GM18498 (cell line): Measurements from ENCODE around the gene MGA.

ENCODE experiments used
- ATAC-seq: cut with Tn5 transposase; IDR thresholded peaks from one replicate; pipeline ENCODE4 v1.9.1; 2021; ENCODE audit warnings: mild to moderate bottlenecking, moderate library complexity; ENCODE audit not compliant: unreplicated experiment

Gene MGA

DNA sequence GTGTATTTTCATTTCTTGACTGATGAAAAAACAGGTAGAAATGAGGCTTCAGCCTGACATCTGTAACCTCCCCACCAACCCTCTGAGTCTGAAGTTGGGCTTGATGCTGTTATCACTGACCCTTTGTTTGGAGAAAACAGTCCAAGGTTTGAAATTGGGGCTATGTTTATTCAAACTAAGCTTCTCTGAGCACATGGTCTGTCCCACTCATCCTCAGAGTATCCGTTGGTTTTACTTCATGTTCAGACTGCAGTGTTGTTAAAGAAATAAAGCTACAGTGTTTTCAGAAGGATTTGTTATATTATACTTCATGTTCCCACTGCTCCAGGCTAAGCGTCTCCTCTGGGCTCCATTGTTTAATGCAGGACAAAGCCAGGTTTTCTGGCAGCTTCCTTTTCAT lies 120.1 kb downstream of the MGA start:
- no peak for ATAC-seq

DNA sequence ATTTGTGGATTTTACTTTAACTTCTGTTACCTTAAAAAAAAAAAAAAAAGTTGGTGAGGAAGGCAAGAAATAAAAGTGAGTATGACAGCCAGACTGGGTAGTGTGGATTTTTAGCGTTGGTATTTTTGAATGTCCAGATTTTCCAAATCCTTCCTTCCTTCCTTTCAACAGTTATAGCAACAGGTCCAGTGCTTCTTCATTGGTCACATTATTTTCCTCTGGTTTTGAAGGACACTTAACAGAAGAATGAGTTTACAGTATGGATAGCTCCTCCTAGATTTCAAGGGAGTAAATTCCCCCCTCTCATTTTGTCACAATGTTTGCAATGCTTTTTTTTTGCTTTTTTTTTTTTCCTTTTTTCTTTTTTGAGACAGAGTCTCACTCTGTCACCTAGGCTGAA lies 120.5 kb downstream of the MGA start:
- ATAC-seq, result no peak

DNA sequence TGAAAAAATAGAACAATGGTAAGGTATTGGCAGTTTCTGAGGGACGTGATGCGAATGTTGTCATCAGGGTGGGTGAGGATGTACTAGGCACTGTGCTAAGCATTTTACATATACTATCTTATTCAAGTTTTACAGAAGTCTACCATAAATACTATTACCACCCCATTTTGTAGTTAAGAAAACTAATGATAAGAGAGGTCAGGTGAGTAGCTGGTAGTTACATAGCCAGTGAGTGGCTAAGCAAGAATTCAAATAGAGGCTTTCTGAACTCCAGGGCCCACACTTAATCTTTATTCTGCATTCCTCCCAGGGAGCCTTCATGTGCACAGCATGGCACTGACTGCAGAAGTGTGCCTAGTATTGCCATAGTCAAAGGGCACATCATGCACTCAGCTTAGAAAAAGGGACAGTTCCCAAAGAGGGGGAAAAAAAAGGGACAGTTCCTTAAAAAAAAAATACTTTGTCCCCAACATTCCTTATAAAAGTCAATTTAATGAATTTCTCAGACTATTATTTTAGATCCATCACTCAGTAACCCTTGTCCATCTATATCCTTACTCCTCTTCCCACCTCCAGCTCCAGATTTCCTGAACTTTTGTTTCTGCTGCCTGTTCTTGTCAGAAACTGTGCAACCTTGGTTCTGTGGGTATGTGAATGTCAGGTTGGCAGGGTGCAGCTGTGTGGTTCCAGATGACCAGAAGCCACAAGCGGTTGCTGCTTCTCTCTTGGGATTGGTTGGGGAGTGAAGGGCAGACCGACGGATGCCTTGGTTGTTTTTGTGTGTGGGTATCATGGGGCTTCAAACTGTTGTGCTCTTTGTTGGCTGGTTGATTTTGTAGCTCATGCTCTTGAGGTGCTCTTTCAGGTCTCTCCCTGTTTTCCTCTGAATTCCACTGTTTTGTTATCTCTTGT lies 122.4 kb downstream of the MGA start:
- no peak for ATAC-seq

DNA sequence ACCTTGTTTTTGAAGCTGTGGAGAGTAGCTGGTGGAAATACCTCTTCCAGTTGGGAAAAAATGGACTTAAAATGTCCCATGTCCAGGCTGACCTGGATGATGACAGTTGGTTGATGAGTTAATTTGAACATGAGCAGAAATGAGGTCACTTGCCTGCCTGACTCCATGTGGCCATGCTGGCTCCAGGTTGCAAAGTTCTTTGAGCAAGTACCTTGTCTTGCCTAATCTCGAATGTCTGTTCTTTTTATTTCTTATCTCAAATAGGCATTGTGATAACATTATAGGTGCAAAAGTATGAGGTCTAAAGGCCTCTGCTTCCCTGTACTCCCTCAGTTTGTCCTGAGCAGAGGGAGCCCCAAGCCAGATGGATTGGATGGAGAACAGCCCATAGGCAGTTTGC lies 123.1 kb downstream of the MGA start:
- no peak for ATAC-seq

DNA sequence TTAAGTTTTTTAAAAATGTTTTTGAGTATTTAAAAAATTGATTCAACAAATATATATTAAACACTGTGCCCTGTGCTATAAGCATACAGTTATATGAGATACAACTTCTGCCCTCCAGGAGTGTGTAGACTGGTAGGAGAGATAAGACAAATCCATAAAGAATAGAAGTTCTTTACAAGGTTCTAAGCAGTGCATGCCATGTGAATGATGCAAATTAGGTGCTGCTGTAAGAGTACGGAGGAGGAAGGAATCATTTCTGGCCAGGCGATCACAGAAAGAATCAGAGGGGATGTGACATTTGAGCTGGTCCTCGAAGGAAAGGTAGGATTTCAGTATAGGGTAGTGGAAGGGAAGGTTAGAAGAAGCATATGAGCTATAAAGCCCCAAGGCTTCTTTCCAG lies 128.1 kb downstream of the MGA start:
- no peak for ATAC-seq

DNA sequence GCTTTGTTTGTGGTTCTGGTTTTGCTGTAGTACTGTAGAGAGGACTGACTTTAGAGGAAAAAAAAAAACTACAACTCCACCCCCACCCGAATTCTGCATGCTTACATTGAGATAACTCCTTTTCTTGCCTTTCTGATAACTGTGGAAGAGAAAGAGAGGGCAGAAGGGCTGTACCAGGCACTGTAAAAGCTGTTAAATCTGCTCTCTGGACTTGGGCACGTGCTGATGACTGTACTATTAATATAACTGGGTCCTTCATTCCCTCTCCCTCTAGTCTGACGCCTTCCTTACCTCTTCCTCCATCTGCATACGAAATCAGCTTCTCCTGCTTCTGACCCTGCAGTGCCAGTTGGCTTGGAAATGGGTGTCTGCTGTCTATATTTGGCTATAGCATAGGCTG lies 129.0 kb downstream of the MGA start:
- no peak for ATAC-seq

DNA sequence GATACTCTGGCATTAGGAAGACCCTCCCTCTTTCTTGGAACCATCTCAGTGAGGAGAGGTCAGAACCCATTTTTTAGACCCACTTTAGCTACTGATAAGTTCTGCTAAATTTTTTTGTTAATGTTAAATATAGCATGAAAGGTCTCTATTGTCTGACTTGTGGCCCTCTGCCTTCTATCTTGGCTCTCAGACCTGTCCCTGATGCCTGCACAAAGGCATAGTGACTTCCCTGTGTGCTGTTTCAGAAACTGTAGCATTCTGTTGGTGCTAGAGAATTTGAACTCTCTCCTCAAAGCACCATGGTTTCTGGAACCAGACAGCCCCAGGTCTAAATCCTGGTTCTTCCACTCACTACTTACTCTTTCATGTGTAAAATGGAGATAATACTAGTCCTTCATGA lies 129.5 kb downstream of the MGA start:
- ATAC-seq, result no peak

DNA sequence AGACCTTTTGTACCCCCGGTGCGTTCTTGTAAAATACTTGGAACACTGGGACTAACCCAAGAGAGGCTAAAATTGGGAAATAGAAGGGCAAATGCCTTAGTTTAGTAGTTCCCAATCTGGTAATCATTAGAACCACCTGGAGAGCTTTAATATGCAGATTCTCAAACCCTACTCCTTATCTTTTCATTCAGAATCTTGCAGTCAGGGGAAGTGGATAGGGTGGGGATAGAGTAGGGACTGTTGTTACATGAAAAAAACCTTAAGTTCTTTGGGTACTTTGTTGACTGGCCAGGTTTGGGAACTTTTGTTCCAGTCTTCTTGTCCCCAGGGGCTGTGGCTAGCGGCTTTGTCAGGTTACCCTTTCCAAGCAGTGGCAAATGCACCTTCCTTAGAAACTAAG lies 130.0 kb downstream of the MGA start:
- ATAC-seq, result no peak

DNA sequence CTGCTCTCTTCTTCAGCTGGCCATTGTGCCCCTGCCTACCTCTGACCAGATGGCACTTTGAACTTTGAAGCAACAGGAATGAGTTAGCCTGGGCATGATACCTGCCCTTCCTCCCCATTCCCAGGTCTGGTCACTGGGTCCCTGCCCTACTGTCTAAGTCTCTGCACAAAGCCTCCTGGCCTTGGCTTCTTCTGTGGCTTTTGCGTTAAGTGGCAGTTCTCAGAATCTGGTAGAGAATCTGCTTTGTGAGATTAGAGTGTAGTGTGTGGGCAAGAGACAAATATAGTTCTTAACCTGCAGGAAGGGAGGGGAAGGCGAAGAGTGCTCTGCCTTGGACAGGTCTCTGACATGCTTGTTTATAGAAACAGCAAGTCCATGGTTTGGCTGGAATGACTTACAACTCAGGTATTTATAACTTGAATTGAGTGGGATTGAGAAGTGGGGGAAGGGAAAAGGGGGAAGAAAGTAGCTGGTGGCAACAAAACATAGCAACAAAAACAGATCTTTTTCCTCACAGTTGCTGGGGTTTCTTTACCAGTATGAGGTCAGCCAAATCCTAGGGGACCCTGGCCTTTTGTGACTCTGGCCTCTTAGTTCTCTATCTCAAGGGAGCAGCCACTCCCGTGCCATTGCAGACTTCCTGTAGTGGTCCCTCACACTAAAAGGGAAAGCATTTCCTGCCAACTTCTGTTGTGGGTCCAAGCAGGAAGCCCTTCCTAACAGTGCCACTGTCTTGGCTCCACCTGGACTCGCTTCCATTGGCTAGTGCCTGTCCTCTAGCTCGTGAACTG lies 130.7 kb downstream of the MGA start:
- no peak for ATAC-seq

DNA sequence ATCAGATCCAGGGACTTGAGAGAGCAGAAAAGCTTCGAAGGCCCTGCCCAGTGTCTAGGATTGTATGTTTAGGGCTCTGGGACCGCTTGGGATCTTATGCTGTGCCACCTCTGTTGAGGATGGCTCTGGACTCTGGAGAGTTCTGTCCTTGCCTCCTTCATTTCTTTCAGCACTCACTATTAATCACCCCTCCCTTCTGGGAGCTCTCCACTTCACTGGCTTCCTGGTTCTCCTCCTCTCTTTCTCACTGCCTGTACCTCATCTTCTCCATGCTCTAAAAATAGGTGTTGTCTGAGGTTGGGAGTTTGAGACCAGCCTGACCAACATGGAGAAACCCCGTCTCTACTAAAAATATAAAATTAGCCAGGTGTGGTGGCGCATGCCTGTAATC lies 131.3 kb downstream of the MGA start:
- no peak for ATAC-seq

DNA sequence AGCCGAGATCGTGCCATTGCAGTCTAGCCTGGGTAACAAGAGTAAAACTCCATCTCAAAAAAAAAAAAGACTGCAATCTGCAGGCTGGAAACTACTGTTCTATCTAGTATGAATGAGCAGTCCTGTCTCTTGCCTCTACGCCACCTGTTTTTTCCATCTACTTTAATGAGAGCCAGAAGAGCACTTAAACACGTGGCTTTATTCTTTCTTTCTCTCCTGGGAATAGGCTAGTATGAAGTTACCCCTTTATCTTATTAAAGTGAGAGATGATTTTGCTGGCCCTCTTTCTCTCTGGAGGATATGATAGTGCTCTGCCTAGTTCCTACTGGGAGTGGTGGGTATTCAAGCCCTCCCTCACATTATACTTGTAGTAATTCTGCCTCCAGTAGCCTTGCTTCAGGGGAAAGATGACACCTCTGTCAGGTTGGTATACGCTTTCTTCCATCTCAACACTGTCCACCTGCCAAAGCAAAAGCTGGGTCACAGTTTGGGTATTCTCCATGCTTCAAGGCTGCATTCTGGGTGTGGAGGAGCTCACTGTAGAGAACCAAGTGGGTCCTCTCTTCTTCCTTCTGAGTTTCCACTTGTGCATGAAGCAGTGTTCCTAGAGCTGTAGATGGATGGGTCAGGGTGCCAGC lies 131.9 kb downstream of the MGA start:
- ATAC-seq, result no peak

DNA sequence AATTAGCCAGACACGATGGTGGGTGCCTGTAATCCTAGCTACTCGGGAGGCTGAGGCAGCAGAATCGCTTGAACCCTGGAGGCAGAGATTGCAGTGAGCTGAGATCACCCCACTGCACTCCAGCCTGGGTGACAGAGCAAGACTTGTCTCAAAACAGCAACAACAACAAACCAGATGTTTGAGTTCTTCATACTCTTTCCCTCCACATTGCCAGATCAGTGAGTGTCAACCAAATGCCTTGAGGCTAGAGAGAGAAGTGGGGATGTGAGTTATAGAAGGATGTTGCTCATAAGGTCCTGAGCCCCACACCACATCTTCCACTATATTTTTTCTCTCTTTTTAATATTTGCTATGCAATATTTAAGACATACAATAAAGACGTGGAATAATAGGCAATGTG lies 133.9 kb downstream of the MGA start:
- no peak for ATAC-seq

DNA sequence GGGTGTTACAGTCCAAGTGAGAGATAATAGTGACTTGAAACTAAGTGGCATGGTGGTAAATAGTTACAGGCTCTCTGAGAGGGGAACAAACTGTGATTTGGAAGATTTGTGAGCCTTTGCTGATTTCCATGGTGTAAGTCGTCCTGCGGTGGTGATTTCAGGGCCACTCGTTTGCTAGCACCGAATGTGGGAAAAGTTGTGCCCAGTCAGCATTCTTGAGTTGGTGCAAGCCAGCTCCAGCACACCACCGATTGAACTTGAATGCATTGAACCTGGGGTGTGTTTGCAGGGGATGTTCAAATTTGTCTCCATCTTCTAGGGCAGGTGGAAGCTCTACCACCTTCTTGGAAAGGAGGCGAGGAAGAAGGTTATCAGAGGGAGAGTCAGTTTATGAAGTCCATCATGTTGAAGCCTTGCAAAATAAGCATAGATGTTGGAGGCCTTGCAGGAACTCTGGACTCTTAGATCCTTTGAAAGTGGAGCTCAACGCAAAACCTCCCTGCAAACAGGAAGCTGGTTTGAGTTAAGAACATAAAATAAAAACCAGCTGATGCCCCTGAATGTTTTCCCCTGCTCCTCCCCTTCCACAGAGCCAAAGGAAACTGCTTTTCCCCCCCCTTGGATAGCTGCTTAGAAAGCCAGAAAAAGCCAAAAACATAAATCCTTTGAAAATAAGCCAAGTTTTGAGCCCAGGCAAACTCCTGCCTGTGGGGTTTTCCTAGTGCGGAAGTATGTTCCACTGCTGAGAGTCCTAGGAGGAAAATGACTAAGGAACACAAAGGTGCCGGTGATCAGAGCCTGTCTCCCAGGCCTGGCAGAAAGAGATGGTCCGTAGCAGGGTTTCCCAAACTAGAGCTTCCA lies 136.0 kb downstream of the MGA start:
- no peak for ATAC-seq

DNA sequence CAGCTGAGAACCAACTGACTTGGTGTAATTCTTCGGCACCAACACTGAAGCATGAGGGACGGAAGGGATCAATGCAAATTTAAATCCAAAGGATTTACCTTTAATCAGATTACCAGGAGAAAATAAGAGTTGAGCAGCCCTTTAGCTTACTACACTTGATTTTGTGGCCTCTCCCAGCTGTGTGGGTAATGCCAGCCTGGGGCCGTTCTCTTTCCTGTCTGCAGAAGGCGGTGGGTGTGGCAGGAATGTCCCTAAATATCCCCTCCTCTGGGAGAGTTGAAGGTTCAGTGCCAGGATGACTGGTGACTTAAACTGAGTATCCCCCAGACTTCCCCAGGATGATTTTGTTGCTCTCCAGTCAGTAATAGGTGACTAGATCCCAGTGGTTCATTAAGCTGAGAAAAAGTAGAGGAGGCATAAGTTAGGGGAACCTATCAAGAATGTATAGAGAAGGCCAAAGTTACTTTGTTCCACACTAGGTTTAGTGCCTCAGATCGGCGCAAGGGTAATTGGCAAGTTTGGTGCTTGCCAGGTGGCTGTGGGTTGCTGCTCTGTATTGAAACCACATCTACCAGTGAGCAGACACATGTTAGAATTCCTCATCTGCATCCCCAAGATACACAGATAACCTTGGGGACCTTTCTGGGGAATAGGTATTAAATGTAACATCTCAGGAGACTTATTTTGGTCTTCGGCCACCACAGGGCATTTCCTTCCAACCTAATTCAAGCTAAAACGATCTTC lies 137.2 kb downstream of the MGA start:
- ATAC-seq, result no peak

DNA sequence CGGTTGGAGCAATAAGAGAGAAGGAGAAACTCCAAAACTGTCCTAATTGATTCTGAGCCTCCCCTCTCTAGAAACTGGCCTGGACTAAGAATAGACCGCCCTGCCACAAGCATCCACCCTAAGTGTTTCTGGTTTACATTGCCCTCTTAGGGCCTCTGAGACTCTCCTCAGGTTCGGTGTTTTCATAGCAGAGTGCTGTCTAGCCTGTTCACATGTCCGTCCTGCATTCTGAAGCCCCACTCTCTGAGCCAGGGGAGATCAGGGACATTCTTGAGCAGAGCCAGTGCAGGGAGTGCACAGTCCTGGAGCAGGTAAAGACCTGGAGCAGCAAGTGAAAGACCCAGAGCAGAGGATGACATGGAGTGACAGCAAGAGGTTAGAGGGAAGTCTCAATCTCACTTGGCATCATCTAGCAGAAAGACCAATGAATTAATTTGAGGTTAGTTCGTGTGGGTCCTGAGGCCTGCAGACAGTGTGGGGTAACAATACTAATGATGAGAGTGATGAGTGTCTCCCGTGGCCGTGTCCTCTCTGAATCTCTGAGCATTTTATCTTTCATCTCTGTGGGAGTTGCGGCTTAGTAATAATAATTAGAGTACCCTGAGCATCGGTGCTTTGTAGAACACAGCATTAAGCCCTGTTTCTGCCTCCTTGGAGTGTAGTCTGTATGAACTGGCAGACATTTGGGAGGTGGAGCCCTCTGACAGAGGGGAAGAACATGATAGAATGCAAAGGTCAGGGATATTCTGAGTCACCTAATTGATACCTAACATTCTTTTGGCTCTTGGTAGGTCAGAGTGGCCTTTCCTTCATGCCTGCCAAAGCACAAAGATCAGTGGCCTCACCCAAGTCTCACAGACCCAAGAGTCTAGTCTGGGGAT lies 138.6 kb downstream of the MGA start:
- no peak for ATAC-seq

DNA sequence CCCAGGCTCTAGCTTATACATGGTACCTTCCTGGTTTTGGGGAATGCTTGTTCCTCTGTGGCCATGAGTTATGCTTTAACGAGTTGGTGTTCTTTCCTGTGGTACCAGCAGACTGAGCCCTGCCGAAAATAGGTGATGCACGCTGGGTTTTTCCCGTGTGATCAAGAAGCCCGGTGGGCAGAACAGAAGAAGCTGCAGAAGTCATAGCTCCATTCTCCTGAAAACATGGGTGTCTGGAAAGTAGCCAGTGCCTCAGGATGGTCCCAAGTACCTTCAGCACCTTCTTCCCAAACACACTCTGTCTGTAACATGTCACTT lies 139.2 kb downstream of the MGA start:
- no peak for ATAC-seq

DNA sequence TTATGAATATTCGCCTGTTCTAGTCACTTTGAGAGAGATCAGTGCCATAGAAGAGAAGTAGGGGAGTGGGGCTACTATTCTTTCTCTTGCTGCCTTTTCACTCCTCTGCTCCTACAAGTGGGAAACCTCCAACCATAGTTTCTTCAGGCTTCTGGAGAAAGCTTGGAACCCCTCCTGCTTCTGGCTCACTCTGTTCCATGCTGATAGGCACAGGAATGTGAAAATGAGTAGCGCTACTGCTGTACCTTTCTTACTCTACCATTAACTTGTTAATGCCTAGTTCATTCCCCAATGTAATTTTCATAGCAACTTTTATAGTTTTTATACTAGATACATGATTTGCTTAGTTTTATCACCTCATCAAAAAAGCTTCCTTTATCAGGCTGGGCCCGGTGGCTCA lies 141.0 kb downstream of the MGA start:
- ATAC-seq, result no peak

DNA sequence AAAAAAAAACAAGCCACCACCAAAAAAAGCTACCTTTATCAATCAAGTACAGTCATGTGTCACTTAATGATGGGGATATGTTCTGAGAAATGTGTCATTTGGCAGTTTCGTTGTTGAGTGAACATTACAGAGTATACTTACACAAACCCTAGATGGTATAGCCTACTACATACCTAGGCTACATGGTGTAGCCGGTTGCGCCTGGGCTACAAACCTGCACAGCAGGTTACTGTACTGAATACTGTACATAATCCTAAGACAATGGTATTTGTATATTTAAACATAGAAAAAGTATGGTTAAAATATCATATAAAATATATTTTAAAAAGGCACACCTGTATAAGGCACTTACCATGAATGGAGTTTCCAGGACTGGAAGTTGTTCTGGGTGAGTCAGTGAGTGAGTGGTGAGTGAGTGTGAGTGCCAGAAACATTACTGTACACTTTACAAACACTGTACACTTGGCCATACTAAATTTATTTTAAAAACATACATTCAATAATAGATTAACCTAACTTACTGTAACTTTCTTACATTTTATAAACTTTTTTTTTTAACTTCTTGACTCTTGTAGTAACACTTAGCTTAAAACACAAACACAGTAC lies 141.7 kb downstream of the MGA start:
- ATAC-seq, result no peak

DNA sequence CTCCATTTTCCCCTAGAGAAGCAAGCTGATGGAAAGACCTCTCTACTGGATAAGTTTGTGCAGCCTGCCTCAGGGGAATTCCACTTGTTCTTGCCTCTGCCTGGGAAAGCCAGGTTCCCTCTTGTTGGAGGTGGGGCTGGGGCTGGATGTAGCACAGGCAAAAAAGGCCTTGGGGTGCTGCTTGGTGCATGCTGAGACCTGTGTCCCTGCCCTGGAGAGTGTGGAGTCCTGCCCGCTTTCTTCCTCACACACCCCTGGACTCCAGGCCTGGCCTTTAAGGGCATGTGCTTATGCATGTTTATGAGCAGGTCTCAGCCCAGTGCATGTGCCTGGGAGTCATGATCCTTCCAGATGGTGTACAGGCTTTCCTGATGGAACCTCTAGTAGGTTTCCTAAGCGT lies 144.2 kb downstream of the MGA start:
- ATAC-seq, result no peak
